HepG2 (cell line): Measurements from ENCODE around the gene C13orf46. TPM values are rescaled to one million over a fixed set of nuclear protein-coding genes. Genes with fewer than 3 reads are reported as not detected.

Experiments
- ATAC-seq: fragments of 200-7000 bp; cut with Tn5 transposase; 3 replicates; pipeline ENCODE4 v1.9.1; 2020; ENCODE audit warnings: mild to moderate bottlenecking, moderate library complexity
- BruUV-seq: library from RNA; stranded (reverse); fragments of 400-500 nt; replicated peaks from 2 replicates; lab custom pipeline; 2021; lab: Mats Ljungman, UMichigan
- CTCF ChIA-PET: fragments of 300-600 bp; formaldehyde crosslinking; extraction: SDS; loops from one replicate; lab custom pipeline; 2021; ENCODE audit warnings: low total read pairs, inconsistent platforms, low intra/inter-chr PET ratio; lab: Yijun Ruan, JAX
- POLR2A ChIA-PET: fragments of 350-600 bp; sonication (Branson Sonifier 250); formaldehyde crosslinking; loops from one replicate; lab custom pipeline; 2020; ENCODE audit warnings: antibody characterized with exemption, inconsistent platforms; lab: Yijun Ruan, JAX
- DNase-seq: peaks from one replicate; pipeline ENCODE4 v3.0.0-alpha.2; 2015; ENCODE audit warnings: low spot score
- FAIRE-seq: peaks from 3 replicates; lab custom pipeline; 2011; peaks lifted over from hg19 to GRCh38; lab: Jason Lieb, UNC
- H2AFZ ChIP-seq: one replicate; pipeline ENCODE4 v1.6.1; 2011; ENCODE audit warnings: low read length, inconsistent platforms
- H3K27ac ChIP-seq: fragments of 300-600 bp; 3 replicates; pipeline ENCODE4 v1.8.0; 2011; ENCODE audit warnings: mixed run types, mild to moderate bottlenecking, mixed read lengths, low read length, inconsistent platforms; ENCODE audit not compliant: insufficient read depth; ENCODE audit errors: extremely low read length
- H3K27me3 ChIP-seq, 2 experiments: fragments of 200-600 bp in 1 of 2; 2 replicates in 1 of 2; 3 replicates in 1 of 2; pipeline versions ENCODE4 v1.6.0 to v1.8.0; 2011; ENCODE audit warnings: low read length in 2 of 2, mild to moderate bottlenecking in 2 of 2, moderate library complexity in 2 of 2, inconsistent platforms in 1 of 2; ENCODE audit not compliant: insufficient read depth in 2 of 2, control insufficient read depth in 1 of 2
- H3K36me3 ChIP-seq, 2 experiments: fragments of 200-600 bp in 1 of 2; replicated peaks in 1 of 2; 2 replicates in 1 of 2; 3 replicates in 1 of 2; pipeline versions ENCODE4 v1.5.1 to v1.8.0; 2011; ENCODE audit warnings: low read length in 2 of 2, inconsistent platforms in 1 of 2; ENCODE audit not compliant: insufficient read depth in 2 of 2, control insufficient read depth in 1 of 2
- H3K4me1 ChIP-seq: 2 replicates; pipeline ENCODE4 v1.5.1; 2012; ENCODE audit warnings: low read length, inconsistent platforms; ENCODE audit not compliant: insufficient read depth
- H3K4me2 ChIP-seq: 2 replicates; pipeline ENCODE4 v1.6.0; 2011; ENCODE audit warnings: low read depth, low read length, inconsistent platforms
- H3K4me3 ChIP-seq, 3 experiments: fragments of 200-600 bp in 1 of 3; sonication (generic), shearing (Covaris generic) in 1 of 3; replicated peaks in 1 of 3; 2 replicates each; pipeline ENCODE4 v1.5.1; 2011 to 2016; ENCODE audit warnings: low read length in 3 of 3, inconsistent platforms in 2 of 3, low read depth in 2 of 3, mild to moderate bottlenecking in 2 of 3, control low read depth in 1 of 3, mixed read lengths in 1 of 3; ENCODE audit not compliant: insufficient read depth in 1 of 3
- H3K79me2 ChIP-seq: one replicate; pipeline ENCODE4 v1.6.1; 2011; ENCODE audit warnings: low read length, inconsistent platforms; ENCODE audit not compliant: insufficient read depth
- H3K9ac ChIP-seq: 2 replicates; pipeline ENCODE4 v1.6.0; 2011; ENCODE audit warnings: mild to moderate bottlenecking, low read depth, low read length, inconsistent platforms; ENCODE audit not compliant: insufficient read depth
- H3K9me3 ChIP-seq: 2 replicates; pipeline ENCODE4 v1.5.1; 2012; ENCODE audit warnings: mild to moderate bottlenecking, low read length
- H4K20me1 ChIP-seq: 2 replicates; pipeline ENCODE4 v1.6.0; 2011; ENCODE audit warnings: inconsistent platforms, mild to moderate bottlenecking, low read length, moderate library complexity; ENCODE audit not compliant: insufficient read depth
- ELK4 ChIP-seq: sonication (generic); formaldehyde crosslinking; IDR thresholded peaks from 2 replicates; pipeline ENCODE4 v1.9.0; 2021; ENCODE audit warnings: missing genetic modification reagents, borderline replicate concordance
- EZH2 ChIP-seq: conservative IDR thresholded peaks from 2 replicates; pipeline ENCODE4 v1.6.1; 2012; ENCODE audit warnings: mild to moderate bottlenecking, low read depth, low read length, moderate library complexity
- RXRA ChIP-seq: sonication (generic); formaldehyde crosslinking; IDR thresholded peaks from 2 replicates; pipeline ENCODE4 v1.5.1; 2020; ENCODE audit warnings: missing genetic modification reagents
- USF2 ChIP-seq, 2 experiments: sonication (generic) in 1 of 2; formaldehyde crosslinking in 1 of 2; IDR thresholded peaks; 2 replicates each; pipeline versions ENCODE4 v1.5.1 to v1.6.1; 2011 to 2020; ENCODE audit warnings: borderline replicate concordance in 1 of 2, low read depth in 1 of 2, low read length in 1 of 2, mild to moderate bottlenecking in 1 of 2, missing genetic modification reagents in 1 of 2, moderate library complexity in 1 of 2
- ZFY ChIP-seq: sonication (generic); formaldehyde crosslinking; IDR thresholded peaks from 2 replicates; pipeline ENCODE4 v1.4.0; 2020; ENCODE audit warnings: missing genetic modification reagents
- ZNF263 ChIP-seq: sonication (generic); formaldehyde crosslinking; IDR thresholded peaks from 2 replicates; pipeline ENCODE4 v1.4.0; 2020; ENCODE audit warnings: missing genetic modification reagents
- ZNF7 ChIP-seq: IDR thresholded peaks from 2 replicates; pipeline ENCODE4 v1.6.1; 2016; ENCODE audit warnings: missing biosample characterization, missing genetic modification reagents
- WGBS: methylation state at CpG from one replicate; pipeline ENCODE4 v1.1.6; 2017; ENCODE audit warnings: low lambda C conversion rate; 5-methylcytosine and 5-hydroxymethylcytosine counted together
- in situ Hi-C: cut with HindIII; loops from 2 replicates; pipeline ENCODE4 v1.10.0; 2017; ENCODE audit warnings: low pct_unique_long_range_greater_than_20kb; ENCODE audit not compliant: extremely low pct_ligation_motif_present
- intact Hi-C: fragments of 100-400 bp; cut with micrococcal nuclease; formaldehyde crosslinking; loops from one replicate; pipeline ENCODE4 v1.10.0; 2022; ENCODE audit not compliant: unreplicated experiment
- polyA plus RNA-seq, 8 experiments: library from polyadenylated mRNA; depleted of rRNA in 3 of 8; stranded (reverse) in 7 of 8; unstranded in 1 of 8; fragments of >200 nt; fragmentation: Illumina TruSeq in 4 of 8; extraction: Trizol in 4 of 8; gene quantifications; 2 replicates each; pipeline versions ENCODE4 v1.2.1 to v1.2.3, GENCODE V29; 2011 to 2016; ENCODE audit warnings: low read depth in 4 of 8, missing spikeins in 1 of 8, mixed read lengths in 1 of 8; ENCODE audit not compliant: insufficient read depth in 1 of 8
- total RNA-seq, 5 experiments: library from RNA; depleted of rRNA; stranded (reverse); fragments of >200 nt; fragmentation: Illumina TruSeq; extraction: Trizol; gene quantifications; 2 replicates each; pipeline ENCODE4 v1.2.3, GENCODE V29; 2016; ENCODE audit warnings: low read depth in 1 of 5

C13orf46 gene
- total and polyA plus RNA-seq, 2 of the 13 experiments (the other 11 are each of a cell fraction or from before 2014, with no cell fraction given), result 0.01 TPM; not detected in 1

GRCh38 chr13:113970810-113971470, 2.9 kb downstream of the C13orf46 start:
- Histone ChIP-seq H3K9ac (no peak overlapping the region), H3K27ac (no peak overlapping the region), H2AFZ (no peak overlapping the region), H3K36me3 (no peaks in the 10 kb centered on the region), H4K20me1 (no peaks in the 10 kb centered on the region), H3K79me2 (no peaks in the 10 kb centered on the region), H3K9me3 (peaks cover 5% of the 10 kb centered on the region), H3K27me3 (peaks cover 11 to 47% of the 10 kb centered on the region in 2 experiments), H3K4me1 (no peaks in the 10 kb centered on the region), H3K4me2 (no peak overlapping the region), H3K4me3 (no peak overlapping the region)
- no TSS peak for BruUV-seq
- TF ChIP-seq RXRA (CRISPR knock-in tag), result no peak
- ChIA-PET POLR2A (no interaction called here), CTCF (no interaction called here)
- ATAC-seq (no peak), FAIRE-seq (no peak), DNase-seq (no peak)
- WGBS, result 15% methylated on average over 9 of the region's 19 CpGs
- intact Hi-C loops, result no loop called here
- in situ Hi-C loops, result no loop called here

GRCh38 chr13:113969973-113970611, 3.8 kb downstream of the C13orf46 start:
- ChIA-PET CTCF (no interaction called here), POLR2A (no interaction called here)
- no peak for TF ChIP-seq ELK4 (CRISPR knock-in tag)
- TF ChIP-seq ZFY (CRISPR knock-in tag), result no peak
- no peak for TF ChIP-seq ZNF7 (CRISPR knock-in tag)
- TF ChIP-seq EZH2, result no peak
- TF ChIP-seq USF2 (IDR thresholded peaks at IDR 0.05; ENCODE audit: low read depth, low read length), result no peak
- no peak for TF ChIP-seq USF2 (CRISPR knock-in tag; IDR thresholded peaks at IDR 0.05; ENCODE audit: borderline replicate concordance)
- TF ChIP-seq ZNF263 (CRISPR knock-in tag), result no peak
- no peaks in the 10 kb centered on the region for H4K20me1 ChIP-seq
- FAIRE-seq, result no peak
- no peak overlapping the region for H3K4me2 ChIP-seq
- H3K36me3 ChIP-seq, result no peaks in the 10 kb centered on the region
- H3K79me2 ChIP-seq, result no peaks in the 10 kb centered on the region
- 44% methylated on average over 13 of the region's 20 CpGs for WGBS
- no TSS peak for BruUV-seq
- in situ Hi-C loops, result no loop called here
- H3K4me3 ChIP-seq, result no peak overlapping the region
- DNase-seq, result no peak
- no peaks in the 10 kb centered on the region for H3K4me1 ChIP-seq
- ATAC-seq, result no peak
- H3K27ac ChIP-seq, result no peak overlapping the region
- peaks cover 11% of the 10 kb centered on the region for H3K9me3 ChIP-seq
- no peak overlapping the region for H2AFZ ChIP-seq
- peaks cover 11 to 45% of the 10 kb centered on the region in 2 experiments for H3K27me3 ChIP-seq
- intact Hi-C loops, result no loop called here
- H3K9ac ChIP-seq, result no peak overlapping the region
